ENCODE data around the gene ENKUR.

Gene ENKUR

GRCh38 chr10:24947304-24948097, 68.5 kb downstream of the ENKUR start:
- no peak for DNase-seq (ENCODE audit: low spot score)

- DNase-seq (ENCODE audit: low spot score) = no peak
Measured at GRCh38 chr10:24944512-24945255, 71.3 kb downstream of the ENKUR start.

GRCh38 chr10:24938525-24938924, 77.4 kb downstream of the ENKUR start:
- no peak for DNase-seq (ENCODE audit: low spot score)

DNA sequence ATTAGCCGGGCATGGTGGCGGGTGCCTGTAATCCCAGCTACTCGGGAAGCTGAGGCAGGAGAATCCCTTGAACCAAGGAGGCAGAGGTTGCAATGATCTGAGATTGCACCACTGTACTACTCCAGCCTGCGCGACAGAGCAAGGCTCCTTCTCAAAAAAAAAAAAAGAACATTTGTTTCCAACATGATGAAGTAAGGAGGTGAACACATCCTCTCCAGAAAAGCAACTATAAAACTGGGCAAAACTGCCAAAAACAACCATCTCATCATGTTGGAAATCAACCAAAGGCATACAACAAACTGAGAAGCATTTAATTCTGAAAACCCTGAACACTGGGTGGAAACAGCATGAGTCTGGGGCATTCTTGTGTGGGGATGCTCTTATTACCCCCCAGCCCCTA, 77.9 kb downstream of the ENKUR start:
- no peak for DNase-seq (ENCODE audit: low spot score)

DNA sequence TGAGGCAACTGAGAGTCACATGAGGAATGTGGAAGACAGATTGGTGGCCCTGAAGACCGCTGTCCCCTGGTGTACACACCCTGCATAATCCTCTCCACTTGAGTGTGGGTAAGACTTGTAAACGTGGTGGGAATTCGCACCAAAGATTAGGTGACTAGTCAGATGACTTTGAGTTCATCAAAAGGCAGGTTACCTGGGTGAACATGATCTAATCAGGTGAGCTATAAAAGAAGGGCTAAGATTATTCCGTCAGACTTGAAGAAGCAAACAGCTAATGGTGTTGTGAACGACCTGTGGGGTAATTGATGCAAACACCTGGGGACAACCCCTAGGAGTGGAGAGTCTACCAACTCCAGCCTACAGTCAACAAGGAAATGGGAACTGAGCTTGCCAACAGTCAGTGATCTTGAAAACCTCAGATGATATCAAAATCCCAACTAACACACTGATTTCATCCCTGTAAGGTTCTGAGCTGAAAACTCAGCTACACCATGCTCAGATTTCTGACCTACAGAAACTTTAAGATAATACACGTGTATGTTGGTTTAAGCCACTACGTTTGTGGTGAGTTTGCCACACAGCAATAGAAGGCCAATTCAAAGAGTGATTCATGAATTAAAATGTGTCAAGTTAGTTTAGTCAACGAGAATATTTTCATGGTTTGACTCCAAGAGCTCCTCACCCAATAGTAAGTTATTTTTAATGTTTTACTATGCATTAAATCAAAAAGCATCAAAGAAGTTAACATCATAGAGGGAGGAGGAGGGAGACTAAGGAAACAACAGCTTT, 80.3 kb downstream of the ENKUR start:
- no peak for DNase-seq (ENCODE audit: low spot score)

All from NAMALWA (cell line).